ENCODE measurements around the gene CSNK2A3. TPM values are rescaled to one million over a fixed set of nuclear protein-coding genes. Genes with fewer than 3 reads are reported as not detected.

CSNK2A3 gene
- total RNA-seq, 1 experiment from 2014 or later = 2.3 TPM

DNA sequence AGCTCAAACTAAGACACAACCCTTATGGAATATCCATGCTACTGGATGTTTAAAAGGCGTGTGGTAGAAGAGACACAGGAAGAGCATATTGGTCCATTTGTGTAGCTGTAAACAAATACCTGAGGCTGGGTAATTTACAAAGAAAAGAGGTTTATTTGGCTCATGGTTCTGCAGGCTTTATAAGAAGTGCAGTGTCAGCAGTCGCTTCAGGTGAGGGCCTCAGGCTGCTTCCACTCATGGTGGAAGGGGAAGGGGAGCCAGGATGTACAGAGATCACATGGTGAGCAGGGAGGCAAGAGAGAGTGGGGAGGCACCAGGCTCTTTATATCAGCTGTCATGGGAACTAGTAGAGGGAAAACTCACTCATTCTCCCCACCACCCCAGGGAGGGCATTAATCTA, 31.8 kb upstream of the CSNK2A3 start:
- BruUV-seq (replicated peaks) = no TSS peak
- Histone ChIP-seq H2AFZ (ENCODE audit: low read length) (no peak overlapping the region), H4K20me1 (ENCODE audit: low read length) (no peaks in the 10 kb centered on the region), H3K4me1 (ENCODE audit: insufficient read depth, low read length) (peaks cover 6% of the 10 kb centered on the region), H3K27ac (ENCODE audit: low read length) (no peak overlapping the region), H3K9me3 (ENCODE audit: low read length) (no peaks in the 10 kb centered on the region), H3K9ac (ENCODE audit: low read length) (no peak overlapping the region), H3K36me3 (ENCODE audit: low read depth, low read length) (no peaks in the 10 kb centered on the region), H3K4me3 (ENCODE audit: low read length) (no peak overlapping the region), H3K79me2 (ENCODE audit: low read length) (no peaks in the 10 kb centered on the region), H3F3A (ENCODE audit: low read length, unreplicated experiment) (no peaks in the 10 kb centered on the region), H3K9me2 (replicated peaks; ENCODE audit: low read length) (no peaks in the 10 kb centered on the region), H3K4me2 (ENCODE audit: low read length) (no peak overlapping the region), H3K27me3 (ENCODE audit: low read length) (no peaks in the 10 kb centered on the region)
- ATAC-seq (no peak), DNase-seq (no peak)
- ChIA-PET POLR2A (ENCODE audit: unreplicated experiment) (no interaction called here), CTCF (no interaction called here)
- TF ChIP-seq EZH2 (IDR thresholded peaks at IDR 0.05; ENCODE audit: low read length, unreplicated experiment) (no peak), CTCF (conservative IDR thresholded peaks at IDR 0.05; ENCODE audit: low read depth, low read length) (no peak), EZH2phosphoT487 (IDR thresholded peaks at IDR 0.05; ENCODE audit: borderline replicate concordance, low read length) (no peak)
- intact Hi-C loops (cut with micrococcal nuclease) = no loop called here

- H3K9ac ChIP-seq (ENCODE audit: low read length) = no peak overlapping the region
- H3K27ac ChIP-seq (ENCODE audit: low read length) = no peak overlapping the region
- ChIA-PET CTCF (no interaction called here), POLR2A (ENCODE audit: unreplicated experiment) (no interaction called here)
- intact Hi-C loops (cut with micrococcal nuclease) = no loop called here
- ATAC-seq = no peak
- no peak overlapping the region for H3K4me2 ChIP-seq (ENCODE audit: low read length)
- no peaks in the 10 kb centered on the region for H3F3A ChIP-seq (ENCODE audit: low read length, unreplicated experiment)
- H3K9me2 ChIP-seq (replicated peaks; ENCODE audit: low read length) = no peaks in the 10 kb centered on the region
- no peak overlapping the region for H2AFZ ChIP-seq (ENCODE audit: low read length)
- H3K4me3 ChIP-seq (ENCODE audit: low read length) = no peak overlapping the region
- BruUV-seq (replicated peaks) = no TSS peak
- DNase-seq = no peak
- H3K4me1 ChIP-seq (ENCODE audit: insufficient read depth, low read length) = no peaks in the 10 kb centered on the region
- no peaks in the 10 kb centered on the region for H3K27me3 ChIP-seq (ENCODE audit: low read length)
- H3K79me2 ChIP-seq (ENCODE audit: low read length) = no peaks in the 10 kb centered on the region
- no peaks in the 10 kb centered on the region for H4K20me1 ChIP-seq (ENCODE audit: low read length)
- no peaks in the 10 kb centered on the region for H3K36me3 ChIP-seq (ENCODE audit: low read depth, low read length)
- TF ChIP-seq EZH2 (IDR thresholded peaks at IDR 0.05; ENCODE audit: low read length, unreplicated experiment) (no peak), CTCF (conservative IDR thresholded peaks at IDR 0.05; ENCODE audit: low read depth, low read length) (no peak), EZH2phosphoT487 (IDR thresholded peaks at IDR 0.05; ENCODE audit: borderline replicate concordance, low read length) (no peak)
- H3K9me3 ChIP-seq (ENCODE audit: low read length) = no peaks in the 10 kb centered on the region
Measured at GRCh38 chr11:11383995-11384394, 30.9 kb upstream of the CSNK2A3 start.

- H4K20me1 ChIP-seq (ENCODE audit: low read length) = no peaks in the 10 kb centered on the region
- H3K4me2 ChIP-seq (ENCODE audit: low read length) = no peak overlapping the region
- no peak overlapping the region for H3K4me3 ChIP-seq (ENCODE audit: low read length)
- no peak for ATAC-seq
- ChIA-PET CTCF (no interaction called here), POLR2A (ENCODE audit: unreplicated experiment) (no interaction called here)
- H3K4me1 ChIP-seq (ENCODE audit: insufficient read depth, low read length) = no peaks in the 10 kb centered on the region
- no peaks in the 10 kb centered on the region for H3F3A ChIP-seq (ENCODE audit: low read length, unreplicated experiment)
- no TSS peak for BruUV-seq (replicated peaks)
- no peaks in the 10 kb centered on the region for H3K27me3 ChIP-seq (ENCODE audit: low read length)
- no peak for TF ChIP-seq EZH2 (IDR thresholded peaks at IDR 0.05; ENCODE audit: low read length, unreplicated experiment)
- no peak for TF ChIP-seq EZH2phosphoT487 (IDR thresholded peaks at IDR 0.05; ENCODE audit: borderline replicate concordance, low read length)
- no peak for TF ChIP-seq CTCF (conservative IDR thresholded peaks at IDR 0.05; ENCODE audit: low read depth, low read length)
- H3K79me2 ChIP-seq (ENCODE audit: low read length) = no peaks in the 10 kb centered on the region
- no peak for DNase-seq
- no peaks in the 10 kb centered on the region for H3K36me3 ChIP-seq (ENCODE audit: low read depth, low read length)
- H3K9me2 ChIP-seq (replicated peaks; ENCODE audit: low read length) = no peaks in the 10 kb centered on the region
- intact Hi-C loops (cut with micrococcal nuclease) = no loop called here
- no peaks in the 10 kb centered on the region for H3K9me3 ChIP-seq (ENCODE audit: low read length)
- no peak overlapping the region for H2AFZ ChIP-seq (ENCODE audit: low read length)
- H3K9ac ChIP-seq (ENCODE audit: low read length) = no peak overlapping the region
- H3K27ac ChIP-seq (ENCODE audit: low read length) = no peak overlapping the region
Measured at GRCh38 chr11:11382858-11383532, 29.9 kb upstream of the CSNK2A3 start.
